HG03064 (cell line): ENCODE measurements around the gene DOCK8.

ENCODE experiments used
- ATAC-seq: cut with Tn5 transposase; IDR thresholded peaks from one replicate; pipeline ENCODE4 v1.9.1; 2021; ENCODE audit warnings: low read depth; ENCODE audit not compliant: unreplicated experiment

DOCK8 gene

GRCh38 chr9:447230-448025 is 232.8 kb downstream of the DOCK8 start:
- ATAC-seq = no peak

- no peak for ATAC-seq
These were observed 235.4 kb downstream of the DOCK8 start for GRCh38 chr9:450057-450456.

- no peak for ATAC-seq
These were observed 235.9 kb downstream of the DOCK8 start for GRCh38 chr9:450561-450960.

DNA sequence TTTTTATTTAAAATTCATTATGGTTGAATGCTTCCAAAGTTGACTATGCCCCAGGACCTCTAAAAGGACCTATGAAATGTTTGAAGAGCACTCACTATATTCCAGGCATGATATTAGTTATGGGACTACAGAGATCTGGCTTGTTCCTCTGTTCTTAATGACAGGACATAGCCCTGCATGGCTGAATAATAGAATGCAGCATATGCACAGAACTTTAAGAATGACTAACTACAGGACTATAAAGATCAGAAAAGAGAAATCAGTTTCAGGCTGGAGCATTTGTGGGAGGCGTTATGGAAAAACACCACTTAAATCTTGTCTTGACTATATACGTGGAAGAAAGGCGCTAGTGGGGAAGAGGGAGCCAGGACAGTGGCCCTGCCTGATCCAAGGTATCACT is 239.2 kb downstream of the DOCK8 start:
- ATAC-seq = no peak

DNA sequence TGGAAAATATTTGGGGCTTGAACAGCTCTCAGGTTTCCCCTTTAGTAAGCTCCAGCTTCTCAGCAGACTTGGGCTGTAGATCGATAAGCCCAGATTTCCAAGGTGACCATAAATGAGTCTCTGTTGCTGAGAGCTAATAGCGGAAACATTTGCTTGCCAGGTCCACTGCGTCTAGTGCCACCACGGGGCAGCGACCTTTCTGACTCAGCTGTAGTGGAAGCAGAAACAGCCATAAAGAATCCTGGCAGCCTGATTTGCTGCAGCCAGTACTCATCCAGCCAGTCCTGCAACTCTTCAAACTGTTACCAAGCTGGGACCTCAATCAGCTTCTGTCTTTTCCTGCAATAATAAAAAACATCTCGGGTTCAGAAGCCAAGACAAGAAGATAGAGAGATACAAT is 241.7 kb downstream of the DOCK8 start:
- no peak for ATAC-seq

DNA sequence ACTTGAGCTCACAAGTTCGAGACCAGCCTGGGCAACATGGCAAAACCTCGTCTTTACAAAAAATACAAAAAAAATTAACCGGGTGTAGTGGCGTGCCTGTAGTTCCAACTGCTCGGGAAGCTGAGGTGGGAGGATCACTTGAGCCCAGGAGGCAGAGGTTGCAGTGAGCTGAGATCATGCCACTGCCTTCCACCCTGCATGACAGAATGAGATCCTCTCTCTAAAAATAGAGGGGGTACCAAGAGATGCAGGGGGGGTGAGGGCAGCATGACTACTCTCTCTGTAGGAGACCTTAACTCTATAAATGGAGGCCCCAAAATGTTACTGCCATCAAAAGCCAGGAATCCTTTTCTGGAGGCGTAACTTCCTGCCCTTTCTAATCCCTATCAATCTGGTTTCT is 243.9 kb downstream of the DOCK8 start:
- no peak for ATAC-seq

DNA sequence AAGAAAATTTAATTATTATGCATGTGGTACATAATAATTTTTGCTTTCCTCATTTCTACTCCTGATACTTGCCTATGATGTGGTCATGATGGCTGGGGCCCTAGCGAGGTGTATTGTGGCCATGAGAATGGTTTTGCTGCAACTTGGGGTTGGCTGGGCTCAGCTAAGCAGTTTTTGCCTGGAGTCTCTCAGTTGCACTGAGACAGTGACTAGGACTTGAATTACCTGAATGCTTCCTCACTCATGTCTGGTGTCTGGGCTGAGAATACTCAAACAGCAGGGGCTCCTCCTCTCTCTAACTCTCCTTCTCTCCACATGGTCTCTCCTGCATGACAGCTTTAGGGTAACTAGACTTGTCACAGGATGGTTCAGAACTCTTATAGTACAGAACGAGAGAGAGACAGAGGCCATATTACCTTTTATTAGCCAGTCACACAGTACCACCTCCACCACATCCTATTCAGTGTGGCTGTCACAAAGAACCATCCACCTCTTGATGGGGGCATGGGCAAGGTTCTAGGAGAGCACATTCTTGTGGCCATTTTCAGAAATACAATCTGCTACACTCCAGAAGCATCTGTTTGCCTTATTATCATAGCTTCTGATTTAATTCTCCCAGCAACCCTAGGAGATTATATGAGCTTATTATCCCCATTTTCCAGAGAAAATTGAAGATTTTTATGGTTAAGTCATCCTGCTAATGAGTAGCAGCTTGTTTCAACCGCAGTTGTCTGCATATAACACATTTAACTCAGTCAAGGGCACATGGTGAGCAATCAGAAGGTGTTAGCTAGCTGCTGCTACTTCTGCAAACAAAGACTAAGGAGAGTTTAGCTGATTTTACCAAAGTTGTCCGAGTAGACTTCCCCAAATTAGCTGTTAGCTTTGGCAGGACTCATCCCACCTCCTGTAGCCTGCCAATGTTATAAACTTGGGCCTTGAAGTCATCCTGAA is 245.1 kb downstream of the DOCK8 start:
- ATAC-seq = no peak

DNA sequence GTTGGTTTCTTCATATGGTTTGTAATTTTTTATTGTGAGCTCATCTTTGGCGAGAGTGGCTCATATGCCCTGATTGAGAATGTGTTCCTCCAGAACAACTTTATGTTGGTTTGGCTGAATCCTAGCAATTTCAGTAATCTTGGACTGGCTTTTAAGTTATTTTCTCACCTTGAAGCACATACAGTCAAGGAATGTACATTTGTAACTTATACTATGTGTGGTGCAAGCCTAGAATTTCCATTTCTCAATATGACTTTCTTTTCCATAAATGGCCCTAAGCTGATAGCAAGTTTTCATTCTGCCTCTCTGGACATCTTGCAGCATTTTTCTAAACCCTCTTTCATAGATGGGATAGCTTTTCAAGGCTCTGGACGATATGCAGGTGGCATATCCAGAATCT is 247.5 kb downstream of the DOCK8 start:
- ATAC-seq = no peak

DNA sequence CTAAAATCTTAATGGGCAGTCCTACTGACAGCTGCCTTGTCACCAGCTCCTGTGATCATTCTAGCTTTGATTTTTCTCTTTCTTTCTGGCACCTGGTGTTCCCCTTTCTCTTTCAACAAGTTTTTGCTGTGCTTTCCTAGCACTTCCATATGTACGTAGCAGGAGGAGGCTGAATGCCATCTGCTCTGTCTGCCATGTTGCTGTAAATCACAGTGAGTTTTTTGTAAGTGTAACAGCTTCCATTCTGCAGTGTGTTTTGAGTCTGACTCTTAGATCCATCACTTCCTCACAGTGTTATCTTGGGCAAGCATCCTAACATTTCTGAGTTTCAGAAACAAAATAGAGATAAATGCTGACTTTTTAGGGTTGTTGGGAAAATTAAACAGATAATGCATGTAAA is 247.9 kb downstream of the DOCK8 start:
- ATAC-seq = no peak

DNA sequence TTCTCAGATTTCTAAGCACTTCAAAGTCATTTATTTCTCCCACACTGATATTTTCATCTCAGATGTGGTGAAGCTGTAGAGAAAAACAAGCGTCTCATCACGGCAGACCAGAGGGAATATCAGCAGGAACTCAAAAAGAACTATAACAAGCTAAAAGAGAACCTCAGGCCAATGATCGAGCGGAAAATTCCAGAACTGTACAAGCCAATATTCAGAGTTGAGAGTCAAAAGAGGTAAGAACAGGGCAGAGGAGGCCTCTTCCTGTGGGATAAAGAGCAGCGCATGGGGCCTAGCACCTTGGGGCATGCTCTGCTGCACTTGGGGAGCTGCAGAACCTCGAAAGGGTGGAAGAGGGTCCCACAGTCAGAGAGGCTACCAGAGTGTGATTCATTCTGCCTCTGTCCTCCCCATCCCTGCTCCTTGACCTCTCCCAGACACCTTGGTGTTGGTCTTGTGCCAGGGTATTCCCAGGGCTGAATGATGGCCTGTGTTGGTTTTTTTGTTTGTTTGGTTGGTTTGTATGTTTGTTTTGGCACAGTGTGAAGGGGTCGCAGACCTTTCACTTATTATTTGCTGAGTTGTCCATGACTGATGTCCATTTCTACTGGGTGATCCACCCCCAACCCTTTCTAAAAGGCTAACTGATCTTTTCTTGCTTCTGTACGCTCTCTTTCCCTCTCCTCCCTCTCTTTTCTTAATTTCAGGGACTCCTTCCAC is 248.9 kb downstream of the DOCK8 start:
- no peak for ATAC-seq

- ATAC-seq = no peak
These were observed 252.1 kb downstream of the DOCK8 start for GRCh38 chr9:466747-467146.

- ATAC-seq = no peak
These were observed 254.2 kb downstream of the DOCK8 start for GRCh38 chr9:468766-469426.

DNA sequence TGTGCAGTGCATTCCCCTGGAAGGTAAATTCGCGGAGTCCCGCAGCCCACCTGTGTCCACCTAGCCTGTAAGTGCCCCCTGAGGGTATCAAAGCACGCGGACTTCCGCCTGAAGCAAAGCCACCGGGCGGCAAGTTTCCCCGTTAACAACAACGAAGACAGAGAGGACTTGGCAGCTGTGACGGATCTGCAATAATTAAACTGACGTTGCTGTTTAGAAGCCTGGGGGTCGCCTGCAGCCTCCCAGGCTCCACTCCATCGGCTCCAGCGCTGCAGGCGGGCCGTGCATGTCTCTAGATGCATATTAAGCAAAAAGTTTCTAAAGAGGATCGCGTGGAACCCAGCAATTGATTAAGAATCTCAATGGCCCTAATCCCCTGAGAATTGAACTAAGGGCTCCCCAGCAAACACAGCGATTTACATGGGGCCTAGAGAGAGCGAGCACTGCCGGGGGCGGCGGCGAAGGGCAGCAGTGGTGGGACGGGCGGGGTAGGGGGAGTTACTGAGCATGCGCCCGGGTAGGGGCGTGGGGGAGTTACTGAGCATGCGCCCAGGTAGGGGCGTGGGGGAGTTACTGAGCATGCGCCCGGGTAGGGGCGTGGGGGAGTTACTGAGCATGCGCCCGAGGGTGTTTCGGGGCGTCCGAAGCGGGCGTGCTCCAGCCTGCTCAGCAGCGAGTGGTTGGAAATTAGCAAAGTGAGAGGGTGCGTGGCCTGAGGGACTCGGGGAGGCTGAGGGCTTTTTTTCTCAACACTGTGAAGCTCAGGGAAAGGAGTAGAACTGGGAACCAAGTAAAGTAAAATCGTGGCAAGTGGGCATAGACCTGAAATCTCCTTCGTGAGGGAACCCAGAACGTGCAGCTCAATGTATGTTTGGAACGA is 255.2 kb downstream of the DOCK8 start:
- ATAC-seq = peak; percentile 92

- ATAC-seq = no peak
These were observed 256.0 kb downstream of the DOCK8 start for GRCh38 chr9:470552-471194.

GRCh38 chr9:471320-471719 is 256.7 kb downstream of the DOCK8 start:
- ATAC-seq = no peak

GRCh38 chr9:472479-473075 is 257.9 kb downstream of the DOCK8 start:
- ATAC-seq = no peak

DNA sequence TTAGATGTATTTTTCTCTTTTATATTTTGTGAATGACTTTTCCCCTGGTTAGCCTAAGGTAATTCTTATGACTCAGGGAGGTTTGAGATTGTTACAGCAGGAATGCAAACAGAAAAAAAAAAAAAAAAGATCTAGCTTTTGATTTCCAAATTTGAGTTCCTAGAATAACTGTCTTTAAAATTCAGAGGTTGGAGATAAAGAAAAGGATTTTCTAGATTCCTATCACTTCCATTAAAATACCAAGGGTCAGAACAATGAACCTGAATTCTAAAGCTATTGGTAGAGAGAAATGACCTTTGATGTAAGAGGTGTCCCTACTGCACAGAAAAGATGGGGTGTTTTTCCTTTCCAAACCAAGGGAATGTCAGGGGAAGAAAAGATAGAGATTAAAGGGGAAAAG is 262.5 kb downstream of the DOCK8 start:
- ATAC-seq = no peak

DNA sequence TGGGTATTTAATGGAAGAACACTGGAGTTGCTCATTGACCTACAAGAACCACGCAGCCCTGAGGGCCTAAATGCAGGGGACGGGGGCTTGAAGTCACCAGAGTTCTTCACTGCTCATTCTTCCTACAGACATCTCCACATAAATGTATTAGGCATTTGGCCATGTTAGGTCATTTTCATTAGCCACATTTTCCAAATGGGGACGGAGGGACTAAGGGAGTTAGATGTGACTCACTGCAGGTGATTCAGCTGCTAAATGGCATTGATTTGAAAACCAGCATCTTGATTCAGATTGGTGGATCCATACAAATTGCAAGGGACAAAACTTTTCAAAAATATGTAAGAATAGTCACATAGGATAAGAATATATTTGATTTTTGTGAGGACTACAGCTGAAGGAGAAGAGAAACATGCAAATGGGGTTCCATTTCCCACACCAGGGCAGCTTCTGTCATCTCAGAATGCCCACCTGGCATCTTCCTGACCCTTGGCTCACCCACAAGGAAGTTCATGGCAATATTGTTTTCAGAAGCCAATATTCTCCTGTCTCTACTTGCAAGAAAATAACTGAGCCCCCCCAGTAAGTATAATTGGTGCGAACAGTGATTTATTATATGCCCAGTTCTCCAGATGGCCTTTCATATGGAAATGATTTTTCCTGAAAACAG is 264.8 kb downstream of the DOCK8 start:
- no peak for ATAC-seq
